AML-193 (cell line): Measurements from ENCODE around the gene IGFBP2.

ENCODE experiments used
- DNase-seq, 2 experiments: peaks; one replicate each; lab custom pipeline; 2025; lab: John Stamatoyannopoulos, UW

Gene IGFBP2

GRCh38 chr2:216663846-216664245 lies 30.6 kb downstream of the IGFBP2 start:
- no peak for DNase-seq

- no peak for DNase-seq
Measured at GRCh38 chr2:216664593-216665034, 31.4 kb downstream of the IGFBP2 start.

GRCh38 chr2:216665242-216665641 lies 32.0 kb downstream of the IGFBP2 start:
- DNase-seq, result no peak

GRCh38 chr2:216665717-216666116 lies 32.5 kb downstream of the IGFBP2 start:
- no peak for DNase-seq

- DNase-seq, result peak; percentile 23 to 45
Measured at GRCh38 chr2:216666461-216667233, 33.4 kb downstream of the IGFBP2 start.

- no peak for DNase-seq
Measured at GRCh38 chr2:216670266-216671080, 37.3 kb downstream of the IGFBP2 start.

- no peak for DNase-seq
Measured at GRCh38 chr2:216671081-216671411, 37.8 kb downstream of the IGFBP2 start.

GRCh38 chr2:216671791-216672343 lies 38.6 kb downstream of the IGFBP2 start:
- no peak for DNase-seq

- DNase-seq, result no peak
Measured at GRCh38 chr2:216672466-216672865, 39.2 kb downstream of the IGFBP2 start.

- DNase-seq, result no peak
Measured at GRCh38 chr2:216673021-216673420, 39.8 kb downstream of the IGFBP2 start.

GRCh38 chr2:216673609-216674008 lies 40.4 kb downstream of the IGFBP2 start:
- DNase-seq, result no peak

- no peak for DNase-seq
Measured at GRCh38 chr2:216674376-216674775, 41.2 kb downstream of the IGFBP2 start.

- DNase-seq, result no peak
Measured at GRCh38 chr2:216676630-216677029, 43.4 kb downstream of the IGFBP2 start.

GRCh38 chr2:216677439-216678097 lies 44.3 kb downstream of the IGFBP2 start:
- no peak for DNase-seq

- DNase-seq, result no peak
Measured at GRCh38 chr2:216678098-216678465, 44.9 kb downstream of the IGFBP2 start.

GRCh38 chr2:216678813-216679657 lies 45.8 kb downstream of the IGFBP2 start:
- DNase-seq, result no peak

- DNase-seq, result no peak
Measured at GRCh38 chr2:216679658-216680024, 46.4 kb downstream of the IGFBP2 start.

GRCh38 chr2:216680951-216681629 lies 47.9 kb downstream of the IGFBP2 start:
- no peak for DNase-seq

- no peak for DNase-seq
Measured at GRCh38 chr2:216681683-216682082, 48.5 kb downstream of the IGFBP2 start.

- DNase-seq, result peak; percentile 91 to 93
Measured at GRCh38 chr2:216683846-216684245, 50.6 kb downstream of the IGFBP2 start.

GRCh38 chr2:216685327-216685875 lies 52.2 kb downstream of the IGFBP2 start:
- no peak for DNase-seq
